ENCODE measurements around the gene MFAP5.

- TF ChIP-seq CTCF (conservative IDR thresholded peaks at IDR 0.05 in 1 of 2, IDR thresholded peaks at IDR 0.05 in 1 of 2; ENCODE audit: extremely low read depth in 1 of 2, insufficient read depth in 1 of 2, low read depth in 1 of 2, low read length in 2 of 2) (no peak), EZH2 (IDR thresholded peaks at IDR 0.05; ENCODE audit: borderline replicate concordance, low read length) (no peak)
These were observed 32.5 kb upstream of the MFAP5 start for GRCh38 chr12:8695116-8695515.
